ENCODE data around the gene EMID1.
"Not testable (repeated sequence)": the region's sequence is repeated elsewhere in the genome, so short reads cannot be mapped to it uniquely, and the experiment has no call there.

Gene EMID1

GRCh38 chr22:29231971-29232959 is 26.6 kb downstream of the EMID1 start:
- no peak overlapping the region for H3K27ac ChIP-seq (ENCODE audit: insufficient read depth, low read length, poor library complexity, severe bottlenecking)
- H3K4me1 ChIP-seq (ENCODE audit: control insufficient read depth, insufficient read depth, low read length, poor library complexity, severe bottlenecking), result no peaks in the 10 kb centered on the region

GRCh38 chr22:29233277-29233877 is 27.7 kb downstream of the EMID1 start:
- H3K36me3 ChIP-seq (ENCODE audit: control insufficient read depth, insufficient read depth, low read length), result no peaks in the 10 kb centered on the region
- DNase-seq, result no peak
- H3K4me1 ChIP-seq (ENCODE audit: control insufficient read depth, insufficient read depth, low read length, poor library complexity, severe bottlenecking), result no peaks in the 10 kb centered on the region
- no peak overlapping the region for H3K27ac ChIP-seq (ENCODE audit: insufficient read depth, low read length, poor library complexity, severe bottlenecking)
- no peaks in the 10 kb centered on the region for H3K9me3 ChIP-seq (ENCODE audit: control insufficient read depth, low read length)
- H3K4me3 ChIP-seq (ENCODE audit: insufficient read depth, low read depth, low read length, poor library complexity, severe bottlenecking), result no peak overlapping the region
- no peaks in the 10 kb centered on the region for H3K27me3 ChIP-seq (replicated peaks; ENCODE audit: control insufficient read depth, insufficient read depth, low read length, poor library complexity, severe bottlenecking)

More at GRCh38 chr22:29231971-29232959, 26.6 kb downstream of the EMID1 start:
- no peaks in the 10 kb centered on the region for H3K27me3 ChIP-seq (replicated peaks; ENCODE audit: control insufficient read depth, insufficient read depth, low read length, poor library complexity, severe bottlenecking)
- H3K36me3 ChIP-seq (ENCODE audit: control insufficient read depth, insufficient read depth, low read length), result no peaks in the 10 kb centered on the region
- no peaks in the 10 kb centered on the region for H3K9me3 ChIP-seq (ENCODE audit: control insufficient read depth, low read length)
- DNase-seq, result no peak
- no peak overlapping the region for H3K4me3 ChIP-seq (ENCODE audit: insufficient read depth, low read depth, low read length, poor library complexity, severe bottlenecking)

- not testable (repeated sequence) for H3K36me3 ChIP-seq (ENCODE audit: control insufficient read depth, insufficient read depth, low read length); H3K4me1 ChIP-seq (ENCODE audit: control insufficient read depth, insufficient read depth, low read length, poor library complexity, severe bottlenecking); H3K9me3 ChIP-seq (ENCODE audit: control insufficient read depth, low read length); H3K27me3 ChIP-seq (replicated peaks; ENCODE audit: control insufficient read depth, insufficient read depth, low read length, poor library complexity, severe bottlenecking); H3K27ac ChIP-seq (ENCODE audit: insufficient read depth, low read length, poor library complexity, severe bottlenecking); DNase-seq; H3K4me3 ChIP-seq (ENCODE audit: insufficient read depth, low read depth, low read length, poor library complexity, severe bottlenecking)
Observed at GRCh38 chr22:29240481-29240880, 34.8 kb downstream of the EMID1 start.

GRCh38 chr22:29243874-29244446 is 38.3 kb downstream of the EMID1 start:
- Histone ChIP-seq H3K9me3 (ENCODE audit: control insufficient read depth, low read length) (no peaks in the 10 kb centered on the region), H3K27ac (ENCODE audit: insufficient read depth, low read length, poor library complexity, severe bottlenecking) (no peak overlapping the region), H3K36me3 (ENCODE audit: control insufficient read depth, insufficient read depth, low read length) (no peaks in the 10 kb centered on the region), H3K27me3 (replicated peaks; ENCODE audit: control insufficient read depth, insufficient read depth, low read length, poor library complexity, severe bottlenecking) (no peaks in the 10 kb centered on the region), H3K4me1 (ENCODE audit: control insufficient read depth, insufficient read depth, low read length, poor library complexity, severe bottlenecking) (no peaks in the 10 kb centered on the region), H3K4me3 (ENCODE audit: insufficient read depth, low read depth, low read length, poor library complexity, severe bottlenecking) (no peak overlapping the region)
- DNase-seq, result no peak

- Histone ChIP-seq H3K9me3 (ENCODE audit: control insufficient read depth, low read length) (no peaks in the 10 kb centered on the region), H3K27me3 (replicated peaks; ENCODE audit: control insufficient read depth, insufficient read depth, low read length, poor library complexity, severe bottlenecking) (no peaks in the 10 kb centered on the region), H3K4me1 (ENCODE audit: control insufficient read depth, insufficient read depth, low read length, poor library complexity, severe bottlenecking) (no peaks in the 10 kb centered on the region), H3K4me3 (ENCODE audit: insufficient read depth, low read depth, low read length, poor library complexity, severe bottlenecking) (no peak overlapping the region), H3K36me3 (ENCODE audit: control insufficient read depth, insufficient read depth, low read length) (no peaks in the 10 kb centered on the region), H3K27ac (ENCODE audit: insufficient read depth, low read length, poor library complexity, severe bottlenecking) (no peak overlapping the region)
- DNase-seq, result no peak
Observed at GRCh38 chr22:29244785-29245625, 39.3 kb downstream of the EMID1 start.

- no peaks in the 10 kb centered on the region for H3K4me1 ChIP-seq (ENCODE audit: control insufficient read depth, insufficient read depth, low read length, poor library complexity, severe bottlenecking)
- H3K36me3 ChIP-seq (ENCODE audit: control insufficient read depth, insufficient read depth, low read length), result no peaks in the 10 kb centered on the region
- no peak overlapping the region for H3K27ac ChIP-seq (ENCODE audit: insufficient read depth, low read length, poor library complexity, severe bottlenecking)
- H3K27me3 ChIP-seq (replicated peaks; ENCODE audit: control insufficient read depth, insufficient read depth, low read length, poor library complexity, severe bottlenecking), result no peaks in the 10 kb centered on the region
- H3K9me3 ChIP-seq (ENCODE audit: control insufficient read depth, low read length), result no peaks in the 10 kb centered on the region
- no peak overlapping the region for H3K4me3 ChIP-seq (ENCODE audit: insufficient read depth, low read depth, low read length, poor library complexity, severe bottlenecking)
- DNase-seq, result peak; percentile 19 to 45 (median 35)
Observed at GRCh38 chr22:29245626-29246385, 40.1 kb downstream of the EMID1 start.

- H3K27me3 ChIP-seq (replicated peaks; ENCODE audit: control insufficient read depth, insufficient read depth, low read length, poor library complexity, severe bottlenecking); H3K4me3 ChIP-seq (ENCODE audit: insufficient read depth, low read depth, low read length, poor library complexity, severe bottlenecking); H3K9me3 ChIP-seq (ENCODE audit: control insufficient read depth, low read length); H3K27ac ChIP-seq (ENCODE audit: insufficient read depth, low read length, poor library complexity, severe bottlenecking); H3K36me3 ChIP-seq (ENCODE audit: control insufficient read depth, insufficient read depth, low read length); DNase-seq; H3K4me1 ChIP-seq (ENCODE audit: control insufficient read depth, insufficient read depth, low read length, poor library complexity, severe bottlenecking): not testable (repeated sequence)
Observed at GRCh38 chr22:29247891-29248290, 42.2 kb downstream of the EMID1 start.

GRCh38 chr22:29251265-29251664 is 45.6 kb downstream of the EMID1 start:
- Histone ChIP-seq H3K4me1 (ENCODE audit: control insufficient read depth, insufficient read depth, low read length, poor library complexity, severe bottlenecking) (no peaks in the 10 kb centered on the region), H3K36me3 (ENCODE audit: control insufficient read depth, insufficient read depth, low read length) (no peaks in the 10 kb centered on the region), H3K27me3 (replicated peaks; ENCODE audit: control insufficient read depth, insufficient read depth, low read length, poor library complexity, severe bottlenecking) (no peaks in the 10 kb centered on the region), H3K27ac (ENCODE audit: insufficient read depth, low read length, poor library complexity, severe bottlenecking) (no peak overlapping the region), H3K9me3 (ENCODE audit: control insufficient read depth, low read length) (no peaks in the 10 kb centered on the region), H3K4me3 (ENCODE audit: insufficient read depth, low read depth, low read length, poor library complexity, severe bottlenecking) (no peak overlapping the region)
- no peak for DNase-seq
